ENCODE data around the gene PTGIS.
A peak's percentile ranks its signal among the peaks of the same experiment; 100 is the strongest.
"Not testable (repeated sequence)": the region's sequence is repeated elsewhere in the genome, so short reads cannot be mapped to it uniquely, and the experiment has no call there.

The PTGIS gene

DNA sequence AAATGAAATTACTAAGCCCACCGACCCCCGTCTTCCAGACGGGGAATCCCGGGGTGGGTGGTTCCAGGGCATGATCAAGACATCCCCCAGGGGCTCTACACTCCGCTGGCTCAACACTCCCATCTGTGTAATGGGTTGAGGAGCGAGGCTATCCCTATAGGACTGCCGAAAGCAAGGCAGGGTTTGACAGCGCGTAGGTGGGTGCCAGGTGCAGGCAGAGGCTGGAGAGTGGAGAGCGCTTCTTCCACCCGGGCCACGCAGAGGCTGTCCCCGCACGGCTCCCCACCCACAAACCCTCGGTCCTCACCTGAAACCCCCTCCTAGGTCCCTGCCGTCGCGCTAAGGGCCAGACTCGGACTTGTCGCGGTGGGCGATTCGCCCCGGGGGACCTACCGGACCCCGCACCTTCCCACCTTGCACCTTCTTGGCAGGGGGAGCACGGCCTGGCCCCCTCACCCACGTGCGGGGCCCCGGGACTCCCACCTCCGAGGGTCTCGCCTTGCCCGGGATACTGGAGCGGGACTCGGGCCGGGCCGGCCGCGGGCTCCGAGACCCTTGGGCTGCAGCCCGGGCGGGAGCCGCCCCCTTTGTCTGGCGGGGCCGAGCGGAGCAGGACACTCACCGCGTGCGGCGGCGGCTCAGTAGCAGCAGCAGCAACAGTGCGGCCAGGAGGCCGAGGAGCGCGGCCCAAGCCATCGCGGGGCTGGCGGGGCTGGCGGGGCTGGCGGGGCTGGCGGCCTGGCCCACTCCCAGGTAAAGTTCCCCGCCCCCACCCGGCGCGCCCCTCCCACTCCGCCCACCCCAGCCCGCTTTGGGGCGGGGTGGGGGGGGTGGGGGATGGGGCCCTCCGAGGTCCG is at the start of gene PTGIS:
TSS of gene PTGIS (minus strand) at position 717 of the 857 bp plus-strand sequence. CDS start at position 696, 21 bp downstream.
- DNase-seq = no peak

DNA sequence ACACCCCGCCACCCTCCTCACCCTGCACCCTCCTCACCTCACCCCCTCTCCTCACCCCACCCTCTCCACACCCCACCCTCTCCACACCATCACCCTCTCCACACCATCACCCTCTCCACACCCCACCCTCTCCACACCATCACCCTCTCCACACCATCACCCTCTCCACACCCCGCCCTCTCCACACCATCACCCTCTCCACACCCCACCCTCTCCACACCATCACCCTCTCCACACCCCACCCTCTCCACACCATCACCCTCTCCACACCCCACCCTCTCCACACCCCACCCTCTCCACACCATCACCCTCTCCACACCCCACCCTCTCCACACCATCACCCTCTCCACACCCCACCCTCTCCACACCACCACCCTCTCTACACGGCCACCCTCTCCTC is 49.5 kb upstream of the PTGIS start:
- not testable (repeated sequence) for DNase-seq

- no peak for DNase-seq
These were observed 48.4 kb upstream of the PTGIS start for GRCh38 chr20:49616154-49617007.

GRCh38 chr20:49615401-49616153 is 47.6 kb upstream of the PTGIS start:
- no peak for DNase-seq

DNA sequence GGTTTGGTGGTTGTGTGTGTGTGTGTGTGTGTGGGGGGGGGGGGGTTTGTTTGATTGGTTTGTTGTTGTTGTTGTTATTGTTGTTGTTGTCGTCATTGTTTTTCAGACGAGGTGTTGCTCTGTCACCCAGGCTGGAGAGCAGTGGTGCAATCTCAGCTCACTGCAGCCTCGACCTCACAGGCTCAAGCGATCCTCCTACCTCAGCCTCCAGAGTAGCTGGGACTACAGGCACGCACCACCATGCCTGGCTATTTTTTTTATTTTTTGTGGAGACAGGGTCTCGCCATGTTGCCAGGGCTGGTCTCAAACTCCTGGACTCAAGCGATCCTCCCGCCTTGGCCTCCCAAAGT is 47.1 kb upstream of the PTGIS start:
- not testable (repeated sequence) for DNase-seq

DNA sequence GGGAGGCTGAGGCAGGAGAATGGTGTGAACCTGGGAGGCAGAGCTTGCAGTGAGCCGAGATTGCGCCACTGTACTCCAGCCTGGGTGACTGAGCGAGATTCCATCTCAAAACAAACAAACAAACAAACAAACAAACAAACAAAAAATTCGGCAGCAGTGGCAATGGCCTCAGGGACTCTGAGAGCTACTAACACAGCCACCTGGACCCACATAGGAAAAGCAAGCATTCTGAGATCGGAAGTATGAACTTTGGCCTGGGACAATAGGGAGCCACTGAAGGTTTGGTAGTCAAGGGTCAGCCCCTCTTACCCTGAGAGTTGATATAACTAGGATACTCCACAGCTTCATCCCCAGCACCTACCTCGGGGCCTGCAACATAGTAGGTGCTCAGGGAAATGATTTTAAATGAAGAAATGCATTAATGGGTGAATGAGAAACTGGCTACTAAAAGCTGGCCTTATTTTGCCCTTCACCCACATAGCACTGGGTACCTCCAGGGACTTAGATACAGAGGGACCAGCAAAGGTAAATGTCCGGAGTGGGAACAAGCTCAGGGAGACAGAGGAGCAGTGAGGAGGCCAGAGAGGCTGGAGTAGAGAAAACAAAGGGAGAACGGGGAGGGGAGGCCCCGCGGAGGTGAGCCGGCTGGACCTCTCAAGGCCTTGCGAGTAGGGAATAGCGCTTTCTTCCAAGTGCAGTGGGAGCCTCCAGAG is 46.6 kb upstream of the PTGIS start:
- no peak for DNase-seq

GRCh38 chr20:49612127-49612738 is 44.3 kb upstream of the PTGIS start:
- DNase-seq = no peak

GRCh38 chr20:49611539-49612126 is 43.7 kb upstream of the PTGIS start:
- DNase-seq = not testable (repeated sequence)

DNA sequence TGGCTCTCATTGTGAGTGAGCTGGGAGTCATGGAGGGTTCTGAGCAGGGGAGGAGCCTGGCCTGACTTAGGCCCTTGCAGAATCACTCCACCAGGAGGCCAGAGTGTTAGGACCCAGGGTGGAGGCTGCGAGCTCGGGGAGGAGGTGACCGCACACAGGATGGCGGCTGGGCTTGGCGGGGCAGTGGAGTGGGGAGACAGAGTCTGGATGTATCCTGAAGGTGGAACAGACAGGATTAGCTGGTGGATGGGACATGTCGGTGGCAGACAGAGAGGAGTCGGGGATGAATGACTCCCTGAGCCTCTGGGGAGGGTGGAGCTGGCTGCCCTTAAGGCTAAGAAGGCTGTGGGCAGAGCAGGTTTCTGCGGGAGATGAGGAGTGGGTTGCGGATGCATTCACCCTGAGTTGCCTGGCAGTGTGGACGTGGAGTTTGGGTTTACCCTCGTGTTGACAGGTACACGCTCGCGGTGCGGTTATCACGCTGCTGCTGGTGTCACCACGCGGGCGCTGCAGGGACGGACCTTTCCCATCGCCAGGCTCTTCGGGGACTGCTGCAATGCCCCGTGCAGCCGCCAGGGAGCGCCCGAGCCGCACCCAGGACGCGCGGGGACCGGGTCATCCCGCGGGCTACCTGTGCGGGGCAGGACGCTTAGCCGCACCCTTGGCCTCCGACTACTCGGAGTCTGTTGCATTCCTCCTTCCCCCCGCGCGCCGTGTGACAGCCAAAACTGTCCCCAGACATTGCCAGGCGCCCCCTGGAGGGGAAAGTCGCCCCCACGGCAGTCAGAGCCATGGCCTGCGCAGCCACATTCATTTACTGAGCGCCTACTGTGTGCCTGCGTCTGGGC is 43.0 kb upstream of the PTGIS start:
- peak; percentile 79 to 82 for DNase-seq

DNA sequence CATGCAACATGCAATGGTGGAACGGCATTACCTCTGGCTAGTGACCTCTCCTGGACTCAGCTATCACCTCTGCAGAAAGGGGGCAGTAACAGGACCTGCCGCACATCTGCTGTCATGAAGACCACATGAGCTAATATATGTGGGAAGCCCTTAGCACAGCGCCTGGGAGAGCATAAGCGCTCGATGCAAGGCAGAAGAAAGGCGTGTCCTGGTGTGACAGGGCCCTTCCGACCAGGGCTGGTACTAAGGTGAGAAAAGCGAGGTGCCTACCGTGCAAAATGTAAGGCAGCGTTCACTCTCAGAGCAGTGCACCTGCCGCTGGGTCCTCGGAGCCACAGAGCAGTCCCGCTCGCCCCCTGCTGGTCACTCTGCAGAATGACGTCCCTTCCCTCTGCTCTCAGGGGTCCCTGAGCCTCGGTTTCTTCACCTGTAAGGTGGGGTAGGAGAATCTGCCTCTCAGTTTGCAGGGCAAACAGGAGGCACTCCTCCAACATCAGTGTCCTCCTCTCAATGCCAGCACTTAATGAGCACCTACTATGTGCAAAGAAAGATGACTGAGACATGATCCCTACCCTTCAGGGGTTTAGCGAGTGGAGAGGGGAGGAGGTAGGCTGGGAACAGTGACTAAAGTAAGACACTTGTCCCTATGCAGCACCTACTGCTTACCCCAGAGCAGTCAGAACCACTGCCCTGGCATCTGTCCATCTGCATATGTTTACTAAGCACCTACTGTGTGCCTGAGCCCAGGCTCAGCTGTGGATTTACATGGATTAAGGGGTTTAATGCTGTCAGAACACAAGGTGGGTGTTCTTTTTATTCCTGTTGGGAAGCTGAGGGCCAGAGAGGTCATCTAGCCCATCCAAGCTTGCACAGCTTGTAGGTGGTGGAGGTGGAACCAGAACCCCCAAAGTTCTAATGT is 41.1 kb upstream of the PTGIS start:
- DNase-seq = peak; percentile 68 to 71

DNA sequence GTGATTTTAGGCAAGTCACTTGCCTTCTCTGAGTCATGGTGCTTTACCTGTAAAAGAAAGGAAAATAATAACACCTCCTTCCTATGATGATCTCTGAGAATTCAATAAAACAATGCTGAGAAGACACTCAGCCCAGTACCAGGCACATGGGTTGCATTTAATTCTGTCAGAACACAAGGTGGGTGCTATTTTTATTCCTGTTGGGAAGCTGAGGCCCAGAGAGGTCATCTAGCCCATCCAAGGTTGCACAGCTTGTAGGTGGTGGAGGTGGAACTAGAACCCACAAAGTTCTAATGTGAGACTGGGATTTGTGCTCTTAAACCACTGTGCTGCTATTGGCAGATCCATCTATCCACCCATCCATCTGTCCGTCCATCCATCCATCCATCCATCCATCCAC is 39.6 kb upstream of the PTGIS start:
- DNase-seq = no peak

DNA sequence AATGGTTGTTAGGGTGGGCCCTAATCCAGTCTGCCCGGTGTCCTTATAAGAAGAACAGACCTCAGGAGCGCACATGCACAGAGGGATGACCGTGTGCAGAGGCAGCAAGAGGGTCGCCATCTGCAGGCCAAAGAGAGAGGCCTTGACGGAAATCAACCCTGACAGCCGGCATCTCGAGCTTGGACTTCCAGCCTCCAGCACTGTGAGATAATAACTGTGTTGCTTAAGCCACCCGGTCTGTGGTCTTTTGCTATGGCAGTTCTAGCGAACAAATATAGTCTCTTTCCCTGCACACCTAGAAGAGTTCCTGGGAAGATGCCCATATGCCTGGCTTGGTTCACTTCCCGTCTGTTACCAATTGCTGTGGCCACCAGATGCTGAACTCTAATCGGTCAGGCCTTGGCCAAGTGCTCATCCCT is 35.3 kb upstream of the PTGIS start:
- DNase-seq = no peak

GRCh38 chr20:49602345-49603208 is 34.6 kb upstream of the PTGIS start:
- no peak for DNase-seq

- no peak for DNase-seq
These were observed 33.4 kb upstream of the PTGIS start for GRCh38 chr20:49601153-49601924.

GRCh38 chr20:49599746-49600113 is 31.8 kb upstream of the PTGIS start:
- no peak for DNase-seq

DNA sequence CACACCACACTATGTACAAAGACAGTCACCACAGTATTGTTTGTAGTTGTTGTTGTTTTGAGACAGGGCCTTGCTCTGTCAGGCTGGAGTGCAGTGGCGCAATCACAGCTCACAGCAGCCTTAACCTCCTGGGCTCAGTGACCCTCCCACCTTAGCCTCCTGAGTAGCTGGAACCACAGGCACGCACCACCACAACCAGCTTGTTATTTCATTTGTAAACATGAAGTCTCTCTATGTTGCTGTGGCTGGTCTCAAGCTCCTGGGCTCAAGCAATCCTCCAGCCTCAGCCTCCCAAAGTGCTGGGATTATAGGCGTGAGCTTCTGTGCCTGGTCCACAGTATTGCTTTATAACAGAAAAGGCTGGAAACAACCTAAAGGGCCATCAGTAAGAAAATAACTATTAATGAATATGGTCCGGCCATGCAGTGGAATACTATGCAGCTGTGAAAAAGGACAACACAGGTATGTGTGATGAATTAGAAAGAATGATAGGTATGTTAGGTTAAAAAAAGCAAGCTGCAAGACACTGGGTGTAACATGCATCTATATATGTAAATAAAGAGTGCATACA is 30.0 kb upstream of the PTGIS start:
- no peak for DNase-seq

DNA sequence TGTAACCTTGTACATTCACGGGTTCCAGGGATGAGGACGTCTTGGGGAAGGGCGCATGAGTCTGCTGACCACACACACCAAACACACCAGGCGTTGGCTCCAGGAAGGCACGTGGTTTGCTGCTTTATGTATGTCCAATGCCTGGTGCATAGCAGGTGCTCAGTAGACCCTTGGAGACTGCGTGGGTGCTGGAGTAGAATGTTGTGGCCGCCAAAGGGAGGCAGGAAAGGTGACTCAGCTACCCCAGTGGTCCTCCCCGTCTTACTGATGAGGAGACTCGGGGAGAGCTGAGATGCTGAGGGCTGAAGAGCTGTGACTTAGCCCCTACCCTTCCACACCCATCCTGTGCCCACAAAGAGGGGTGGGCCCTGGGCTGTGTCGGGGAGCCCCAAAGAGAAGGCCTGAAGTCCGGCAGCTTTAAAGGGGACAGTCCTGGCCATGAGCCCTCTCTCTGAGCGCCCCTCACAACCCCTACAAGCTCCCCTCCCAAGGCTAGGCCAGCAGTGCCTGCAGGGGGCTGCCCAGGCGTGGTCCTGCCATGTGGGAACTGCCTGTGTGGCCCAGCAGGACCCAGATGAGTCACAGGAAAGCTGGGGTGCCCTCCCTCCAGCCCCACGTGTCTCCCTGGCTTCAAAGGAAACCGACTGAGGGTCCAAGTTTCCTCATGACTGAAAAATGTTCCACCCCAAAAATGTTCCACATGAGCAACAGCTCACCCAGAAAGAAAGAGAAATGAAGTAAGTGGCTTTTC is 28.0 kb upstream of the PTGIS start:
- no peak for DNase-seq

Measured in CD4-positive, alpha-beta T cell treated with Interleukin-1 beta for 1 hour (primary cell).